ENCODE results near the gene SMDT1. TPM values are rescaled to one million over a fixed set of nuclear protein-coding genes. Genes with fewer than 3 reads are reported as not detected.
"Not testable (repeated sequence)": the region's sequence is repeated elsewhere in the genome, so short reads cannot be mapped to it uniquely, and the experiment has no call there.

SMDT1 gene
- total and polyA plus RNA-seq, 8 donors: 2.9 to 232 (median 18.3) TPM

- Histone ChIP-seq H3K4me1 (no peaks in the 10 kb centered on the region), H3K4me3 (no peak overlapping the region), H3K36me3 (no peaks in the 10 kb centered on the region), H3K27ac (no peak overlapping the region), H3K9me3 (peaks cover 5 to 17% (median 12%) of the 10 kb centered on the region in 4 donors), H3K27me3 (no peaks in the 10 kb centered on the region)
- peak in 1 of 7 experiments; percentile 20 for TF ChIP-seq CTCF (IDR thresholded peaks at IDR 0.05)
- no peak for TF ChIP-seq EP300 (IDR thresholded peaks at IDR 0.05)
- intact Hi-C loops (cut with DNase I; ENCODE audit: low total_unique reads): loop anchor here (10.0 kb wide), 1 partner anchor 140 kb away; no protein-coding TSS in a partner anchor
- 92 to 97% (median 94%) methylated on average over 7 of the region's 7 CpGs for WGBS, 5 donors
- no peak for DNase-seq
Measured at GRCh38 chr22:42114721-42115120, 35.2 kb downstream of the SMDT1 start.

- not testable (repeated sequence) for H3K36me3 ChIP-seq, DNase-seq, H3K27ac ChIP-seq, H3K4me3 ChIP-seq, H3K4me1 ChIP-seq, H3K27me3 ChIP-seq
- H3K9me3 ChIP-seq: peaks cover 5 to 17% (median 12%) of the 10 kb centered on the region in 4 donors
- WGBS, 5 donors: 69 to 94% (median 85%) methylated on average over 6 of the region's 6 CpGs
- intact Hi-C loops (cut with DNase I; ENCODE audit: low total_unique reads): loop anchor here (10.0 kb wide), 1 partner anchor 141 kb away; no protein-coding TSS in a partner anchor
Measured at GRCh38 chr22:42115420-42115830, 35.9 kb downstream of the SMDT1 start.

GRCh38 chr22:42116848-42117424 lies 37.4 kb downstream of the SMDT1 start:
- Histone ChIP-seq H3K27me3 (no peaks in the 10 kb centered on the region), H3K36me3 (no peaks in the 10 kb centered on the region), H3K4me3 (no peak overlapping the region), H3K4me1 (peaks cover 0 to 10% (median 2%) of the 10 kb centered on the region in 4 donors), H3K9me3 (peaks cover 5 to 17% (median 12%) of the 10 kb centered on the region in 4 donors), H3K27ac (no peak overlapping the region)
- TF ChIP-seq POLR2AphosphoS5 (IDR thresholded peaks at IDR 0.05) (no peak), POLR2A (IDR thresholded peaks at IDR 0.05) (no peak), CTCF (IDR thresholded peaks at IDR 0.05) (no peak), EP300 (IDR thresholded peaks at IDR 0.05) (no peak)
- 77 to 88% (median 85%) methylated on average over 4 of the region's 4 CpGs for WGBS, 5 donors
- no peak for DNase-seq
- intact Hi-C loops (cut with DNase I; ENCODE audit: low total_unique reads): loop anchor here (10.0 kb wide), 1 partner anchor 142 kb away; no protein-coding TSS in a partner anchor

GRCh38 chr22:42120231-42121021 lies 40.9 kb downstream of the SMDT1 start:
- H3K4me1 ChIP-seq; H3K27ac ChIP-seq; intact Hi-C loops (cut with DNase I; ENCODE audit: low total_unique reads); H3K4me3 ChIP-seq; H3K27me3 ChIP-seq; H3K9me3 ChIP-seq; H3K36me3 ChIP-seq: not testable (repeated sequence)
- 59 to 66% (median 60%) methylated on average over 15 of the region's 15 CpGs for WGBS, 5 donors
- DNase-seq: peak in 1 of 2 donors; percentile 44

GRCh38 chr22:42123529-42123928 lies 44.0 kb downstream of the SMDT1 start:
- H3K27me3 ChIP-seq; H3K9me3 ChIP-seq; intact Hi-C loops (cut with DNase I; ENCODE audit: low total_unique reads); H3K4me1 ChIP-seq; H3K4me3 ChIP-seq; DNase-seq; H3K27ac ChIP-seq; H3K36me3 ChIP-seq: not testable (repeated sequence)
- WGBS, 5 donors: no CpG with 5 or more reads among the region's 4 CpGs

- Histone ChIP-seq H3K27me3 (no peaks in the 10 kb centered on the region), H3K27ac (no peak overlapping the region), H3K36me3 (peaks cover 0 to 6% (median 0%) of the 10 kb centered on the region in 4 donors), H3K4me3 (no peak overlapping the region), H3K9me3 (no peaks in the 10 kb centered on the region), H3K4me1 (peaks cover 0 to 8% (median 3%) of the 10 kb centered on the region in 4 donors)
- DNase-seq: no peak
- intact Hi-C loops (cut with DNase I; ENCODE audit: low total_unique reads): no loop called here
- TF ChIP-seq CTCF (IDR thresholded peaks at IDR 0.05) (no peak), POLR2A (IDR thresholded peaks at IDR 0.05) (no peak), EP300 (IDR thresholded peaks at IDR 0.05) (no peak), POLR2AphosphoS5 (IDR thresholded peaks at IDR 0.05) (no peak)
- 86 to 97% (median 92%) methylated on average over 12 to 16 of the region's 16 CpGs for WGBS, 5 donors
Measured at GRCh38 chr22:42127606-42128005, 48.1 kb downstream of the SMDT1 start.

- 82 to 93% (median 85%) methylated on average over 5 to 13 of the region's 13 CpGs for whole genome bisulfite sequencing, 5 donors
- DNase-seq; H3K4me1 ChIP-seq; H3K36me3 ChIP-seq; H3K9me3 ChIP-seq; intact Hi-C loops (cut with DNase I; ENCODE audit: low total_unique reads); H3K27me3 ChIP-seq; H3K27ac ChIP-seq; H3K4me3 ChIP-seq: not testable (repeated sequence)
Measured at GRCh38 chr22:42128007-42128406, 48.5 kb downstream of the SMDT1 start.
